GM21717 (cell line): ENCODE measurements around the gene CCN5.

Source experiments
- ATAC-seq: cut with Tn5 transposase; IDR thresholded peaks from one replicate; pipeline ENCODE4 v1.9.1; 2021; ENCODE audit warnings: mild to moderate bottlenecking, moderate library complexity; ENCODE audit not compliant: unreplicated experiment

CCN5 gene

GRCh38 chr20:44715499-44716308 lies 535 bp downstream of the CCN5 start:
- ATAC-seq, result no peak

- ATAC-seq, result no peak
Measured at GRCh38 chr20:44716309-44717106, 1.3 kb downstream of the CCN5 start.

GRCh38 chr20:44717986-44718385 lies 2.8 kb downstream of the CCN5 start:
- no peak for ATAC-seq

- no peak for ATAC-seq
Measured at GRCh38 chr20:44719841-44720240, 4.7 kb downstream of the CCN5 start.

- ATAC-seq, result no peak
Measured at GRCh38 chr20:44720621-44720996, 5.4 kb downstream of the CCN5 start.

GRCh38 chr20:44720997-44721784 lies 6.0 kb downstream of the CCN5 start:
- no peak for ATAC-seq

- no peak for ATAC-seq
Measured at GRCh38 chr20:44721785-44722054, 6.6 kb downstream of the CCN5 start.

- ATAC-seq, result no peak
Measured at GRCh38 chr20:44722990-44723389, 7.8 kb downstream of the CCN5 start.

GRCh38 chr20:44723391-44723790 lies 8.2 kb downstream of the CCN5 start:
- no peak for ATAC-seq

- ATAC-seq, result no peak
Measured at GRCh38 chr20:44723798-44724362, 8.7 kb downstream of the CCN5 start.

- ATAC-seq, result no peak
Measured at GRCh38 chr20:44724423-44725091, 9.4 kb downstream of the CCN5 start.

GRCh38 chr20:44725837-44726236 lies 10.7 kb downstream of the CCN5 start:
- no peak for ATAC-seq

- ATAC-seq, result no peak
Measured at GRCh38 chr20:44727039-44727438, 11.9 kb downstream of the CCN5 start.

GRCh38 chr20:44727651-44728050 lies 12.5 kb downstream of the CCN5 start:
- no peak for ATAC-seq

GRCh38 chr20:44728801-44729443 lies 13.8 kb downstream of the CCN5 start:
- ATAC-seq, result no peak

- no peak for ATAC-seq
Measured at GRCh38 chr20:44730441-44730840, 15.3 kb downstream of the CCN5 start.

GRCh38 chr20:44731657-44732056 lies 16.5 kb downstream of the CCN5 start:
- no peak for ATAC-seq

GRCh38 chr20:44732327-44732726 lies 17.2 kb downstream of the CCN5 start:
- ATAC-seq, result no peak

- no peak for ATAC-seq
Measured at GRCh38 chr20:44733341-44734069, 18.3 kb downstream of the CCN5 start.

- no peak for ATAC-seq
Measured at GRCh38 chr20:44734938-44735337, 19.8 kb downstream of the CCN5 start.
